ENCODE data around the gene DAPP1. TPM values are rescaled to one million over a fixed set of nuclear protein-coding genes. Genes with fewer than 3 reads are reported as not detected.
"Not testable (repeated sequence)": the region's sequence is repeated elsewhere in the genome, so short reads cannot be mapped to it uniquely, and the experiment has no call there.

Gene DAPP1
- total and polyA plus RNA-seq, 2 of the 4 experiments (the other 2 are of a cell fraction) = not detected

- H3K4me1 ChIP-seq (ENCODE audit: control insufficient read depth, insufficient read depth, low read length); H3K36me3 ChIP-seq (ENCODE audit: control insufficient read depth, insufficient read depth, low read length); H3K27ac ChIP-seq (ENCODE audit: insufficient read depth, low read length); in situ Hi-C loops (cut with MboI; ENCODE audit: low sequenced_read_pairs); H3K23ac ChIP-seq (ENCODE audit: low read depth, low read length); H2BK120ac ChIP-seq (ENCODE audit: low read depth, low read length); H4K20me1 ChIP-seq (ENCODE audit: insufficient read depth, low read length); H3K4me2 ChIP-seq (ENCODE audit: low read depth, low read length); H4K5ac ChIP-seq (ENCODE audit: low read depth, low read length); H2AFZ ChIP-seq (replicated peaks; ENCODE audit: low read length, poor library complexity); H3K18ac ChIP-seq (ENCODE audit: low read depth, low read length); H3K9ac ChIP-seq (ENCODE audit: low read depth, low read length); H4K91ac ChIP-seq (ENCODE audit: insufficient read depth, low read depth, low read length); H3K9me1 ChIP-seq (ENCODE audit: insufficient read depth, low read length); H3K56ac ChIP-seq (ENCODE audit: extremely low read depth, insufficient read depth, low read length); H4K8ac ChIP-seq (ENCODE audit: low read depth in 2 of 2, low read length in 2 of 2); H2BK20ac ChIP-seq (ENCODE audit: low read depth, low read length); ATAC-seq (ENCODE audit: low read depth); H2BK5ac ChIP-seq (ENCODE audit: low read depth, low read length, poor library complexity, severe bottlenecking); H2AK5ac ChIP-seq (ENCODE audit: low read depth, low read length); H3K79me1 ChIP-seq (ENCODE audit: low read depth in 1 of 2, low read length in 2 of 2); DNase-seq; H3K4ac ChIP-seq (ENCODE audit: low read depth, low read length); POLR2A ChIA-PET (ENCODE audit: unreplicated experiment); H3K9me3 ChIP-seq (ENCODE audit: control insufficient read depth, insufficient read depth, low read length); H2AK9ac ChIP-seq (replicated peaks; ENCODE audit: low read depth, low read length, poor library complexity); CTCF ChIA-PET; BruUV-seq (replicated peaks); H3K4me3 ChIP-seq (ENCODE audit: insufficient read depth, low read depth, low read length); H3K14ac ChIP-seq (replicated peaks; ENCODE audit: low read depth, low read length); H3K27me3 ChIP-seq (ENCODE audit: control insufficient read depth, insufficient read depth, low read length); dilution Hi-C loops (cut with HindIII; ENCODE audit: low sequenced_read_pairs, unreplicated experiment); intact Hi-C loops (cut with micrococcal nuclease); H2BK15ac ChIP-seq (ENCODE audit: low read depth, low read length): not testable (repeated sequence)
- no CpG with 5 or more reads among the region's 7 CpGs for WGBS, 2 experiments (ENCODE audit: extremely low coverage in 2 of 2, insufficient read length in 1 of 2)
Observed at GRCh38 chr4:99770842-99771241, 45.8 kb upstream of the DAPP1 start.
